SK-N-SH (cell line): ENCODE data around the gene ZNF496. TPM values are rescaled to one million over a fixed set of nuclear protein-coding genes. Genes with fewer than 3 reads are reported as not detected.

ENCODE experiments used
- CTCF ChIA-PET: fragments of 300-600, 350-600 bp; formaldehyde crosslinking; extraction: SDS; loops from one replicate; lab custom pipeline; 2021; lab: Yijun Ruan, JAX
- POLR2A ChIA-PET: fragments of 350-600 bp; sonication (Branson Sonifier 250); formaldehyde crosslinking; extraction: SDS; loops from one replicate; lab custom pipeline; 2020; ENCODE audit warnings: antibody characterized with exemption, inconsistent platforms; lab: Yijun Ruan, JAX
- DNase-seq: peaks from one replicate; pipeline ENCODE4 v3.0.0; 2012
- H2AFZ ChIP-seq: fragments of 200-600 bp; sonication (generic); 2 replicates; pipeline ENCODE4 v1.8.1; 2016; ENCODE audit warnings: antibody characterized with exemption, mild to moderate bottlenecking, low read depth
- H3F3A ChIP-seq: fragments of 200-600 bp; sonication (generic); replicated peaks from 2 replicates; pipeline ENCODE3; 2016; ENCODE audit warnings: antibody characterized with exemption, mild to moderate bottlenecking; ENCODE audit not compliant: insufficient read depth
- H3K27ac ChIP-seq, 2 experiments: fragments of 200-500 bp in 1 of 2; fragments of 200-600 bp in 1 of 2; sonication (Bioruptor generic) in 1 of 2; sonication (generic), shearing (Covaris generic) in 1 of 2; 2 replicates each; pipeline versions ENCODE4 v1.5.1 to v1.6.1; 2014 to 2016; ENCODE audit warnings: low read depth in 2 of 2, inconsistent platforms in 1 of 2, low read length in 1 of 2, mild to moderate bottlenecking in 1 of 2, mixed read lengths in 1 of 2
- H3K27me3 ChIP-seq: fragments of 200-600 bp; sonication (generic), shearing (Covaris generic); 2 replicates; pipeline ENCODE4 v1.6.1; 2016; ENCODE audit warnings: mixed run types; ENCODE audit not compliant: insufficient read depth
- H3K36me3 ChIP-seq, 2 experiments: fragments of 200-500 bp in 1 of 2; fragments of 200-600 bp in 1 of 2; sonication (Bioruptor generic) in 1 of 2; sonication (generic) in 1 of 2; replicated peaks in 1 of 2; 2 replicates each; pipeline versions ENCODE3 to v1.5.1; 2014 to 2016; ENCODE audit warnings: low read length in 1 of 2, mild to moderate bottlenecking in 1 of 2; ENCODE audit not compliant: insufficient read depth in 2 of 2, control insufficient read depth in 1 of 2
- H3K4me1 ChIP-seq, 2 experiments: fragments of 200-500 bp in 1 of 2; fragments of 200-600 bp in 1 of 2; sonication (Bioruptor generic) in 1 of 2; sonication (generic), shearing (Covaris generic) in 1 of 2; 2 replicates each; pipeline versions ENCODE4 v1.5.1 to v1.6.1; 2014 to 2016; ENCODE audit warnings: low read depth in 1 of 2, low read length in 1 of 2, mixed run types in 1 of 2; ENCODE audit not compliant: insufficient read depth in 2 of 2, control insufficient read depth in 1 of 2
- H3K4me2 ChIP-seq: fragments of 200-600 bp; sonication (generic), shearing (Covaris generic); 2 replicates; pipeline ENCODE4 v1.6.1; 2017; ENCODE audit warnings: mixed run types
- H3K4me3 ChIP-seq, 2 experiments: fragments of 200-500 bp in 1 of 2; fragments of 200-600 bp in 1 of 2; sonication (Bioruptor generic) in 1 of 2; sonication (generic), shearing (Covaris generic) in 1 of 2; 2 replicates each; pipeline versions ENCODE4 v1.5.1 to v1.8.1; 2014 to 2016; ENCODE audit warnings: low read depth in 2 of 2, inconsistent platforms in 1 of 2, low read length in 1 of 2, mild to moderate bottlenecking in 1 of 2, mixed read lengths in 1 of 2, moderate library complexity in 1 of 2
- H3K79me2 ChIP-seq: fragments of 200-600 bp; sonication (generic); 2 replicates; pipeline ENCODE4 v1.8.1; 2017; ENCODE audit warnings: mild to moderate bottlenecking; ENCODE audit not compliant: insufficient read depth
- H3K9ac ChIP-seq: fragments of 200-600 bp; sonication (generic); 2 replicates; pipeline ENCODE4 v1.6.1; 2017; ENCODE audit warnings: mixed run types
- H3K9me2 ChIP-seq: fragments of 200-600 bp; sonication (generic); 2 replicates; pipeline ENCODE4 v1.6.1; 2017; ENCODE audit warnings: mixed run types
- H3K9me3 ChIP-seq: fragments of 200-600 bp; sonication (generic); 2 replicates; pipeline ENCODE4 v1.6.1; 2017; ENCODE audit warnings: mixed run types, mild to moderate bottlenecking, moderate library complexity
- H4K20me1 ChIP-seq: fragments of 200-600 bp; sonication (generic); 2 replicates; pipeline ENCODE4 v1.6.1; 2017; ENCODE audit warnings: mild to moderate bottlenecking, mixed run types; ENCODE audit not compliant: insufficient read depth
- CHD2 ChIP-seq: fragments of 150-350 bp; IDR thresholded peaks from 2 replicates; pipeline ENCODE4 v1.6.1; 2018; ENCODE audit warnings: low read length; ENCODE audit not compliant: partially characterized antibody
- EZH2phosphoT487 ChIP-seq: fragments of 200-600 bp; sonication (generic); IDR thresholded peaks from 2 replicates; pipeline ENCODE4 v1.6.1; 2017; ENCODE audit warnings: low read depth, mixed run types, mild to moderate bottlenecking, antibody characterized with exemption, moderate library complexity, borderline replicate concordance
- MEF2A ChIP-seq: IDR thresholded peaks from 2 replicates; pipeline ENCODE4 v1.4.0; 2012; ENCODE audit warnings: low read depth, borderline replicate concordance
- MXI1 ChIP-seq: IDR thresholded peaks from 2 replicates; pipeline ENCODE4 v1.6.1; 2012; ENCODE audit warnings: mild to moderate bottlenecking, low read depth, low read length, improper control_type of control experiment
- PBX3 ChIP-seq: IDR thresholded peaks from 2 replicates; pipeline ENCODE4; 2012
- RXRA ChIP-seq: IDR thresholded peaks from 2 replicates; pipeline ENCODE4 v1.4.0; 2012; ENCODE audit warnings: low read depth, mild to moderate bottlenecking, borderline replicate concordance
- SMC3 ChIP-seq: IDR thresholded peaks from 2 replicates; pipeline ENCODE4 v1.6.1; 2012; ENCODE audit warnings: low read depth, low read length, improper control_type of control experiment
- TCF12 ChIP-seq: IDR thresholded peaks from 2 replicates; pipeline ENCODE4 v1.4.0; 2012
- USF2 ChIP-seq: fragments of 150-350 bp; IDR thresholded peaks from 2 replicates; pipeline ENCODE4 v1.6.1; 2017; ENCODE audit warnings: antibody characterized with exemption, low read length, low read depth, borderline replicate concordance
- WGBS: methylation state at CpG from one replicate; pipeline ENCODE4 v1.1.6; 2017; ENCODE audit warnings: low lambda C conversion rate; 5-methylcytosine and 5-hydroxymethylcytosine counted together
- polyA plus RNA-seq, 3 experiments: library from polyadenylated mRNA; depleted of rRNA; stranded (reverse); fragments of >200 nt; gene quantifications; 2 replicates each; pipeline ENCODE4 v1.2.3, GENCODE V29; 2012

ZNF496 gene
- polyA plus RNA-seq, 1 of the 3 experiments (the other 2 are of a cell fraction), result 23.2 TPM

- H2AFZ ChIP-seq, result no peak overlapping the region
- POLR2A ChIA-PET, result no interaction called here
- DNase-seq, result no peak
Measured at GRCh38 chr1:247360116-247360898, 28.6 kb upstream of the ZNF496 start.

GRCh38 chr1:247359559-247359958 lies 27.9 kb upstream of the ZNF496 start:
- H4K20me1 ChIP-seq, result no peaks in the 10 kb centered on the region
- H3K27ac ChIP-seq, result no peak overlapping the region
- CTCF ChIA-PET, result interaction anchor here (1.4 kb wide), 1 partner anchor 13 kb away, joined by 6 read pairs; no protein-coding TSS in a partner anchor
- H3K79me2 ChIP-seq, result no peaks in the 10 kb centered on the region
- POLR2A ChIA-PET, result no interaction called here
- H3K4me1 ChIP-seq, result no peaks in the 10 kb centered on the region
- no peaks in the 10 kb centered on the region for H3F3A ChIP-seq
- no peak overlapping the region for H3K4me2 ChIP-seq
- no peaks in the 10 kb centered on the region for H3K27me3 ChIP-seq
- no peak overlapping the region for H3K9ac ChIP-seq
- TF ChIP-seq TCF12 (no peak), EZH2phosphoT487 (no peak), MXI1 (no peak), MEF2A (no peak), RXRA (no peak), SMC3 (no peak)
- 91% methylated on average over 6 of the region's 6 CpGs for WGBS
- H3K9me2 ChIP-seq, result no peaks in the 10 kb centered on the region
- no peaks in the 10 kb centered on the region for H3K9me3 ChIP-seq
- no peak overlapping the region for H3K4me3 ChIP-seq
- peaks cover 0 to 2% of the 10 kb centered on the region in 2 experiments for H3K36me3 ChIP-seq
- no peak overlapping the region for H2AFZ ChIP-seq
- DNase-seq, result no peak

More at GRCh38 chr1:247360116-247360898, 28.6 kb upstream of the ZNF496 start:
- no peak overlapping the region for H3K4me3 ChIP-seq
- H3K4me2 ChIP-seq, result no peak overlapping the region
- no peaks in the 10 kb centered on the region for H3K79me2 ChIP-seq
- peaks cover 0 to 2% of the 10 kb centered on the region in 2 experiments for H3K36me3 ChIP-seq
- H3F3A ChIP-seq, result no peaks in the 10 kb centered on the region
- no peaks in the 10 kb centered on the region for H3K4me1 ChIP-seq
- no peaks in the 10 kb centered on the region for H3K9me2 ChIP-seq
- no peaks in the 10 kb centered on the region for H4K20me1 ChIP-seq
- no peak overlapping the region for H3K27ac ChIP-seq
- CTCF ChIA-PET, result interaction anchor here (1.4 to 4.5 kb wide), 2 partner anchors 12 kb away, joined by 6 to 23 read pairs; no protein-coding TSS in a partner anchor
- no peaks in the 10 kb centered on the region for H3K9me3 ChIP-seq
- H3K9ac ChIP-seq, result no peak overlapping the region
- no peak for TF ChIP-seq PBX3
- TF ChIP-seq CHD2, result no peak
- no peak for TF ChIP-seq USF2
- H3K27me3 ChIP-seq, result no peaks in the 10 kb centered on the region
- 57% methylated on average over 13 of the region's 13 CpGs for WGBS
